ENCODE results near the gene TXLNA.

The TXLNA gene

GRCh38 chr1:32231843-32232432 lies 52.5 kb downstream of the TXLNA start:
- H3K4me3 ChIP-seq (IDR thresholded peaks at IDR 0.05; ENCODE audit: insufficient read depth, low read depth, low read length): no peak overlapping the region
- no peaks in the 10 kb centered on the region for H3K79me2 ChIP-seq (ENCODE audit: insufficient read depth, low read depth)
- no peak overlapping the region for H2AFZ ChIP-seq (ENCODE audit: low read depth)
- no peak overlapping the region for H3K27ac ChIP-seq
- peaks cover 19% of the 10 kb centered on the region; the same call in 1 of the 2 replicates for H3K36me3 ChIP-seq (ENCODE audit: insufficient read depth)
- H3K4me1 ChIP-seq (ENCODE audit: low read depth, poor library complexity, severe bottlenecking): no peaks in the 10 kb centered on the region
- TF ChIP-seq CTCF (conservative IDR thresholded peaks at IDR 0.05; ENCODE audit: low read depth, low read length): no peak
- H3K9ac ChIP-seq: no peak overlapping the region
- H3K4me2 ChIP-seq: no peak overlapping the region
- no peaks in the 10 kb centered on the region for H4K20me1 ChIP-seq (ENCODE audit: insufficient read depth)
- no peaks in the 10 kb centered on the region for H3K27me3 ChIP-seq (ENCODE audit: insufficient read depth, low read depth)

DNA sequence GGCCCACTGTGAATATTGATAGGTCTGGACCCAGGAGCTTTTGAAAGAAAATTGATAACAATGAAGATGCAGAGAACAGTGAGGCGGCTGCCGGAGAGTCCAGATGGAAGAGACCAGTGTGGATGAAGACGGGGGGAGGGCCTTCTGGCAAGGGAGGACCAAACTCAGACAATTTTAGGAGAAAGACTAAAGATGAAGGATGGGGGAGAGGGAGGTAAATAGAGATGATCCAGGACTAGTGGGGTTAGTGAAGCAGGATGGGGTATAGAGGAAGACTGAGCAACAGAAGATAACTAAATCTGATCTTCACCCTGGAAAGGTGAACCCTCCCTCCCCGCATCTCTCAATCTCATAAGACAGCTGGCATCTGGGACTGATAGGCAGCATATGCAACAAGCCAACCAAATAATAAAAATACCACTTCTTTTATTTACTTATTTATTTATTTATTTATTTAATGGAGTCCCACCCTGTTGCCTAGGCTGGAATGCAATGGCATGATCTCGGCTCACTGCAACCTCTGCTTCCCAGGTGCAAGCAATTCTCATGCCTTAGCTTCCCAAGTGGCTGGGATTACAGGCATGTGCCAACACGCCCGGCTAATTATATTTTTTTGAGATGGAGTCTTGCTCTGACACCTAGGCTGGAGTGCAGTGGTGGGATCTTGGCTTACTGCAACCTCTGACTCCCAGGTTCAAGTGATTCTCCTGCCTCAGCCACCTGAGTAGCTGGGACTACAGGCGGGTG lies 53.3 kb downstream of the TXLNA start:
- TF ChIP-seq CTCF (conservative IDR thresholded peaks at IDR 0.05; ENCODE audit: low read depth, low read length): no peak
- H3K27ac ChIP-seq: no peak overlapping the region
- H2AFZ ChIP-seq (ENCODE audit: low read depth): no peak overlapping the region
- no peaks in the 10 kb centered on the region for H4K20me1 ChIP-seq (ENCODE audit: insufficient read depth)
- no peak overlapping the region for H3K4me2 ChIP-seq
- no peak overlapping the region for H3K4me3 ChIP-seq (IDR thresholded peaks at IDR 0.05; ENCODE audit: insufficient read depth, low read depth, low read length)
- no peak overlapping the region for H3K9ac ChIP-seq
- no peaks in the 10 kb centered on the region for H3K27me3 ChIP-seq (ENCODE audit: insufficient read depth, low read depth)
- peaks cover 15% of the 10 kb centered on the region; the same call in 1 of the 2 replicates for H3K36me3 ChIP-seq (ENCODE audit: insufficient read depth)
- no peaks in the 10 kb centered on the region for H3K79me2 ChIP-seq (ENCODE audit: insufficient read depth, low read depth)
- H3K4me1 ChIP-seq (ENCODE audit: low read depth, poor library complexity, severe bottlenecking): no peaks in the 10 kb centered on the region

- H3K27me3 ChIP-seq (ENCODE audit: insufficient read depth, low read depth): no peaks in the 10 kb centered on the region
- no peaks in the 10 kb centered on the region for H4K20me1 ChIP-seq (ENCODE audit: insufficient read depth)
- H3K4me1 ChIP-seq (ENCODE audit: low read depth, poor library complexity, severe bottlenecking): no peaks in the 10 kb centered on the region
- TF ChIP-seq CTCF (conservative IDR thresholded peaks at IDR 0.05; ENCODE audit: low read depth, low read length): no peak
- no peaks in the 10 kb centered on the region for H3K79me2 ChIP-seq (ENCODE audit: insufficient read depth, low read depth)
- H3K27ac ChIP-seq: no peak overlapping the region
- H3K4me2 ChIP-seq: no peak overlapping the region
- no peak overlapping the region for H2AFZ ChIP-seq (ENCODE audit: low read depth)
- H3K4me3 ChIP-seq (IDR thresholded peaks at IDR 0.05; ENCODE audit: insufficient read depth, low read depth, low read length): no peak overlapping the region
- no peaks in the 10 kb centered on the region for H3K36me3 ChIP-seq (ENCODE audit: insufficient read depth)
- no peak overlapping the region for H3K9ac ChIP-seq
Observed at GRCh38 chr1:32234792-32235191, 55.3 kb downstream of the TXLNA start.

DNA sequence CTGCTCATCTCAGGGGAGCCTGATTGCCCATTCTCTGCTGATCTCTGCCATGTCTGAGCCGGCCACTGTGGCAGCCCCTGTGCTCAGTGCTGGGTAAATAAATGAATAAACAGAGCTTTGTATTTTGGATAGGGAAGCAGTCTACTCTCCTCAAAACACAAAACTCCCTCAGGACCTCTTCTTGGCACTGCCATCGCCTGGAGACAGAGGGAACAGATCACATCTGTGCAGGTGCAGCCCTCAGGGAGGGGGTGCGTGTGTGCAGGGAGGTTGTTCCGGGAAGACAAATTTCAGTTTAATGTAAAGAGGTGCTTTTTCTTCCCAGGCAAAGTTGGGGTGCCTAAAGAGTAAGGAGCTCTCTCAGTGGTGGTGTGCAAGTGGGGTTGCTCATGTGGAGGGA lies 59.9 kb downstream of the TXLNA start:
- H3K4me1 ChIP-seq (ENCODE audit: low read depth, poor library complexity, severe bottlenecking): no peaks in the 10 kb centered on the region
- H4K20me1 ChIP-seq (ENCODE audit: insufficient read depth): no peaks in the 10 kb centered on the region
- no peak overlapping the region for H3K4me3 ChIP-seq (IDR thresholded peaks at IDR 0.05; ENCODE audit: insufficient read depth, low read depth, low read length)
- H3K79me2 ChIP-seq (ENCODE audit: insufficient read depth, low read depth): no peaks in the 10 kb centered on the region
- H3K36me3 ChIP-seq (ENCODE audit: insufficient read depth): no peaks in the 10 kb centered on the region
- no peak overlapping the region for H3K4me2 ChIP-seq
- H2AFZ ChIP-seq (ENCODE audit: low read depth): no peak overlapping the region
- no peak overlapping the region for H3K27ac ChIP-seq
- TF ChIP-seq CTCF (conservative IDR thresholded peaks at IDR 0.05; ENCODE audit: low read depth, low read length): no peak
- no peak overlapping the region for H3K9ac ChIP-seq
- H3K27me3 ChIP-seq (ENCODE audit: insufficient read depth, low read depth): no peaks in the 10 kb centered on the region

Data from KMS-11 (cell line).